Neural crest cell (in vitro differentiated cells): ENCODE measurements around the gene CISTR. TPM values are rescaled to one million over a fixed set of nuclear protein-coding genes. Genes with fewer than 3 reads are reported as not detected.
A peak's percentile ranks its signal among the peaks of the same experiment; 100 is the strongest.

Source experiments
- DNase-seq: peaks from one replicate; pipeline ENCODE4 v3.0.0; 2021; ENCODE audit warnings: low read depth, mixed read lengths, low spot score
- H3K27ac Mint-ChIP-seq: one replicate; pipeline ENCODE4 v1.8.0; 2021; ENCODE audit warnings: mild to moderate bottlenecking, mixed read lengths; ENCODE audit not compliant: unreplicated experiment
- H3K27me3 Mint-ChIP-seq: 2 replicates; pipeline ENCODE4 v1.8.0; 2021; ENCODE audit warnings: low read depth, mild to moderate bottlenecking, mixed read lengths
- H3K36me3 Mint-ChIP-seq: 2 replicates; pipeline ENCODE4 v1.8.0; 2021; ENCODE audit warnings: low read depth, mild to moderate bottlenecking, mixed read lengths
- H3K4me1 Mint-ChIP-seq: 2 replicates; pipeline ENCODE4 v1.8.0; 2021; ENCODE audit warnings: mixed read lengths
- H3K4me3 Mint-ChIP-seq: one replicate; pipeline ENCODE4 v1.8.0; 2021; ENCODE audit warnings: mild to moderate bottlenecking, mixed read lengths
- H3K9me3 Mint-ChIP-seq: 2 replicates; pipeline ENCODE4 v1.8.0; 2021; ENCODE audit warnings: mixed read lengths
- total RNA-seq: library from RNA; stranded (reverse); gene quantifications from 2 replicates; pipeline ENCODE4 v1.2.1, GENCODE V29; 2021
- TF ChIP-seq, protein P1 (sequence below): fragments of 200-600 bp; sonication (generic); conservative IDR thresholded peaks from 2 replicates; pipeline ENCODE4 v1.5.0; 2021; ENCODE audit warnings: antibody characterized with exemption, mild to moderate bottlenecking

Gene CISTR
- total RNA-seq, 1 donor from 2014 or later: 0.61 TPM

DNA sequence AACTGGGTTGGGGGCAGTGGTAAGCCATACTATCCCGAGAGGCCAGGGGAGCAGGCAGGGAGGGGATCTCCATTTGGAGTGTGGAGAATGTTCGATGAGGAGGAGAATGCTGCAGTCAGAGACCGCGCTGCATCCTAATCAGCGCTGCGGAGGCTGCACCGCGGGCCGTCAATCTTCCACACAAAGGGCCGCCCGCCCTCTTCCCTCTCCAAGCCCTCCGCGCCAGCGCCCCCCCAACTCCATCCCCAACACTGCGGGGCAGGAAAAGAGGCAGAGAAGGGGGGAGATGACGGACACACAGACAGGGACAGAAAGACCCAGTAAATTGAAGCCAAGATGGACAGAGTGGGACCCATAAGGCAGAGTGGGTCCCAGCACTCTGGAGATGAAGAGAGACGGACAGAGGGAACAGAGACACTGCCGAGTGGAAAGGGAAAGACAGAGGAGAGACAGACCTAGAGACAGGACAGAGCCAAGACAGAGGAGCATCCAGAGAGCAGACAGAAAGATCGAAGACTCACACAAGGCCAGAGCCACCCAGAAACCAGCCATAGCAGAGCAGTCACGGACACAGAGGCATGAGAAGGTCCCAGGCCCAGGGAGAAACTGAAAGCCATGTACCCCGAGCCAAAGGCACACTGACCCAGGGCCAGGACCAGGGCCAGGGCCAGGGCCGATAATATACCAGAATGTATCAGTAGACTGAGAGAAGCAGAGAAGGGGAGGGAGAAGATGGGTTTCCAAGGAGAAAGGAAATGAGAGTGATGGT lies 3.5 kb downstream of the CISTR start:
- TF ChIP-seq, protein P1, sequence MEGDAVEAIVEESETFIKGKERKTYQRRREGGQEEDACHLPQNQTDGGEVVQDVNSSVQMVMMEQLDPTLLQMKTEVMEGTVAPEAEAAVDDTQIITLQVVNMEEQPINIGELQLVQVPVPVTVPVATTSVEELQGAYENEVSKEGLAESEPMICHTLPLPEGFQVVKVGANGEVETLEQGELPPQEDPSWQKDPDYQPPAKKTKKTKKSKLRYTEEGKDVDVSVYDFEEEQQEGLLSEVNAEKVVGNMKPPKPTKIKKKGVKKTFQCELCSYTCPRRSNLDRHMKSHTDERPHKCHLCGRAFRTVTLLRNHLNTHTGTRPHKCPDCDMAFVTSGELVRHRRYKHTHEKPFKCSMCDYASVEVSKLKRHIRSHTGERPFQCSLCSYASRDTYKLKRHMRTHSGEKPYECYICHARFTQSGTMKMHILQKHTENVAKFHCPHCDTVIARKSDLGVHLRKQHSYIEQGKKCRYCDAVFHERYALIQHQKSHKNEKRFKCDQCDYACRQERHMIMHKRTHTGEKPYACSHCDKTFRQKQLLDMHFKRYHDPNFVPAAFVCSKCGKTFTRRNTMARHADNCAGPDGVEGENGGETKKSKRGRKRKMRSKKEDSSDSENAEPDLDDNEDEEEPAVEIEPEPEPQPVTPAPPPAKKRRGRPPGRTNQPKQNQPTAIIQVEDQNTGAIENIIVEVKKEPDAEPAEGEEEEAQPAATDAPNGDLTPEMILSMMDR: no peak
- Mint-ChIP-seq H3K27me3 (peaks cover 3% of the 10 kb centered on the region), H3K27ac (no peak overlapping the region), H3K4me1 (peaks cover 3% of the 10 kb centered on the region), H3K9me3 (no peaks in the 10 kb centered on the region), H3K36me3 (no peaks in the 10 kb centered on the region), H3K4me3 (no peak overlapping the region)
- DNase-seq: no peak

- Mint-ChIP-seq H3K9me3 (no peaks in the 10 kb centered on the region), H3K27me3 (peaks cover 3% of the 10 kb centered on the region), H3K4me1 (peaks cover 3% of the 10 kb centered on the region), H3K36me3 (no peaks in the 10 kb centered on the region), H3K4me3 (peak overlapping the region; percentile 76), H3K27ac (no peak overlapping the region)
- DNase-seq: no peak
- TF ChIP-seq, protein P1: no peak
These were observed 4.7 kb downstream of the CISTR start for GRCh38 chr12:53747095-53747494.

DNA sequence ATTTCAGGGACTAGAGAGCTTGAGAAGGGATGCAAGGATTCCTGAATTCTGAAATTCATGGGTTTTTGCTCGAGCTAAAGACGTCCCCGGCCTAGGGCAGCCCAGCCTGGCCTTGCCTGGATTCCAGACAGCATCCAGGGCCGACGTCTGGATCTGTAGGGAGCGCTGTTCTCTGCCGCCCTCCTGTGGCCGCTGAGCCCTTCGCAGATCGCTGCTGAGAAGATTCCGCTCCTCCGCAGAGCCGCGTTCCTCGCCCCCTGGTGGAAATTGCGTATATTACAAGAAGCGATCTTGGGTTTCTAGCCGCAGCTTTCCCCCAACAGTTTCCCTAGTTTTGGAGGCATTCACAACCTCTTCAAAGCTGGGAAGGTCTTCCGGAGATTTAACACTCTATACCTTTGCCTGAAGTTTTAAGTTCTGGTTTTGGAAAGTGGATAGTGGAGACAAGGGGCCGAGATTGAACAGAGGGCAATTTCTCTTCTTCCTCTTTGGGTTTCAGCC lies 5.1 kb downstream of the CISTR start:
- Mint-ChIP-seq H3K27ac (no peak overlapping the region), H3K27me3 (peaks cover 3% of the 10 kb centered on the region), H3K9me3 (no peaks in the 10 kb centered on the region), H3K4me1 (peaks cover 3% of the 10 kb centered on the region), H3K36me3 (no peaks in the 10 kb centered on the region), H3K4me3 (peak overlapping the region; percentile 76)
- DNase-seq: peak; percentile 97
- TF ChIP-seq, protein P1: peak; percentile 100

DNA sequence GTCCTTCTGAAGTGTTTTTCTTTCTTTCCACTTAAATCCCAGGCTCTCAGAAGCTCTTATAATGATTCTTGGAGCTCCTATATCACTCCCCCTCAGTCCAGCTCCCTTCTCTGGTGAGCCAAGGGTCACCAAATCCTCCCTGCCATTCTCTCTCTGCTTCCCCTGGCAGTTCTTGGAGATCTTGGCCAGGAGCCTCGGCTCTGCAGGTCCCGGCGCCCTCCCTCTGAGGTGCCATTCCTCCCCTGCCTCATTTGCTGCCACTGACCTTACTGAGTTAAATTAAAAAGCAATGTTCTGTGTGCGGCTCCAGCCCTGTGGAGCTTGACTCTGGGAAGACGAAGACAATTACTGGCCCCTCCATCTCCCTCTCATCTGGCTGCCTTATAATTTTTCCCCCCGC lies 7.0 kb downstream of the CISTR start:
- H3K27ac Mint-ChIP-seq: no peak overlapping the region

GRCh38 chr12:53744130-53744441 lies 7.7 kb downstream of the CISTR start:
- Mint-ChIP-seq H3K27ac (no peak overlapping the region), H3K27me3 (peaks cover 3% of the 10 kb centered on the region), H3K36me3 (no peaks in the 10 kb centered on the region), H3K9me3 (no peaks in the 10 kb centered on the region), H3K4me3 (no peak overlapping the region), H3K4me1 (peaks cover 6% of the 10 kb centered on the region)
- no peak for DNase-seq
- TF ChIP-seq, protein P1: no peak

More for the DNA sequence above, 7.0 kb downstream of the CISTR start:
- no peak for DNase-seq
- peaks cover 3% of the 10 kb centered on the region for H3K4me1 Mint-ChIP-seq
- TF ChIP-seq, protein P1: no peak
- H3K27me3 Mint-ChIP-seq: peaks cover 3% of the 10 kb centered on the region
- no peaks in the 10 kb centered on the region for H3K36me3 Mint-ChIP-seq
- no peak overlapping the region for H3K4me3 Mint-ChIP-seq
- H3K9me3 Mint-ChIP-seq: no peaks in the 10 kb centered on the region
